Type B pancreatic cell (in vitro differentiated cells): Measurements from ENCODE around the gene PDCD4. TPM values are rescaled to one million over a fixed set of nuclear protein-coding genes. Genes with fewer than 3 reads are reported as not detected.

ENCODE experiments used
- DNase-seq: peaks from one replicate; pipeline ENCODE4 v3.0.0; 2021; ENCODE audit warnings: mixed read lengths; ENCODE audit not compliant: unreplicated experiment; ENCODE audit errors: extremely low spot score
- H3K27ac Mint-ChIP-seq: 2 replicates; pipeline ENCODE4 v1.8.0; 2021; ENCODE audit warnings: mild to moderate bottlenecking, mixed read lengths
- H3K27me3 Mint-ChIP-seq: 2 replicates; pipeline ENCODE4 v1.8.0; 2021; ENCODE audit warnings: mixed read lengths
- H3K36me3 Mint-ChIP-seq: 2 replicates; pipeline ENCODE4 v1.8.0; 2021; ENCODE audit warnings: mixed read lengths
- H3K4me1 Mint-ChIP-seq: one replicate; pipeline ENCODE4 v1.8.0; 2021; ENCODE audit warnings: mixed read lengths; ENCODE audit not compliant: unreplicated experiment
- H3K4me3 Mint-ChIP-seq: 2 replicates; pipeline ENCODE4 v1.8.0; 2021; ENCODE audit warnings: mild to moderate bottlenecking, mixed read lengths
- H3K9me3 Mint-ChIP-seq: 2 replicates; pipeline ENCODE4 v1.8.0; 2021; ENCODE audit warnings: mixed read lengths
- CTCF ChIP-seq: fragments of 200-600 bp; sonication (generic); conservative IDR thresholded peaks from 2 replicates; pipeline ENCODE4 v1.5.0; 2021; ENCODE audit warnings: antibody characterized with exemption, mild to moderate bottlenecking
- total RNA-seq: library from RNA; stranded (reverse); gene quantifications from 2 replicates; pipeline ENCODE4 v1.2.1, GENCODE V29; 2021; ENCODE audit warnings: low replicate concordance

PDCD4 gene
- total RNA-seq, 1 donor from 2014 or later = 122 TPM

- peaks cover 59% of the 10 kb centered on the region for H3K4me1 Mint-ChIP-seq
- H3K9me3 Mint-ChIP-seq = no peaks in the 10 kb centered on the region
- no peak overlapping the region for H3K27ac Mint-ChIP-seq
- DNase-seq = no peak
- H3K36me3 Mint-ChIP-seq = no peaks in the 10 kb centered on the region
- no peak for TF ChIP-seq CTCF
- no peak overlapping the region for H3K4me3 Mint-ChIP-seq
- H3K27me3 Mint-ChIP-seq = no peaks in the 10 kb centered on the region
Observed at GRCh38 chr10:110847374-110847773, 24.4 kb upstream of the PDCD4 start.

- DNase-seq = no peak
- Mint-ChIP-seq H3K4me3 (no peak overlapping the region), H3K27me3 (no peaks in the 10 kb centered on the region), H3K4me1 (peaks cover 58% of the 10 kb centered on the region), H3K9me3 (no peaks in the 10 kb centered on the region), H3K36me3 (no peaks in the 10 kb centered on the region), H3K27ac (no peak overlapping the region)
- no peak for TF ChIP-seq CTCF
Observed at GRCh38 chr10:110848106-110848505, 23.6 kb upstream of the PDCD4 start.

GRCh38 chr10:110850099-110850498 lies 21.6 kb upstream of the PDCD4 start:
- no peak overlapping the region for H3K27ac Mint-ChIP-seq
- no peaks in the 10 kb centered on the region for H3K36me3 Mint-ChIP-seq
- no peaks in the 10 kb centered on the region for H3K9me3 Mint-ChIP-seq
- no peak for DNase-seq
- TF ChIP-seq CTCF = no peak
- H3K4me3 Mint-ChIP-seq = no peak overlapping the region
- peaks cover 45% of the 10 kb centered on the region for H3K4me1 Mint-ChIP-seq
- no peaks in the 10 kb centered on the region for H3K27me3 Mint-ChIP-seq

GRCh38 chr10:110851020-110851612 lies 20.6 kb upstream of the PDCD4 start:
- no peak overlapping the region for H3K4me3 Mint-ChIP-seq
- no peaks in the 10 kb centered on the region for H3K27me3 Mint-ChIP-seq
- no peaks in the 10 kb centered on the region for H3K9me3 Mint-ChIP-seq
- no peak for DNase-seq
- no peak overlapping the region for H3K27ac Mint-ChIP-seq
- H3K36me3 Mint-ChIP-seq = no peaks in the 10 kb centered on the region
- H3K4me1 Mint-ChIP-seq = peaks cover 36% of the 10 kb centered on the region
- TF ChIP-seq CTCF = no peak

- H3K27me3 Mint-ChIP-seq = no peaks in the 10 kb centered on the region
- DNase-seq = no peak
- no peak overlapping the region for H3K4me3 Mint-ChIP-seq
- H3K4me1 Mint-ChIP-seq = peaks cover 25% of the 10 kb centered on the region
- TF ChIP-seq CTCF = no peak
- no peak overlapping the region for H3K27ac Mint-ChIP-seq
- H3K36me3 Mint-ChIP-seq = no peaks in the 10 kb centered on the region
- no peaks in the 10 kb centered on the region for H3K9me3 Mint-ChIP-seq
Observed at GRCh38 chr10:110852255-110852896, 19.4 kb upstream of the PDCD4 start.
